GM12891 (cell line): ENCODE data around the gene COL4A2.

ENCODE experiments used
- POLR2A ChIP-seq: IDR thresholded peaks from 2 replicates; pipeline ENCODE4 v1.6.1; 2011; ENCODE audit warnings: low read depth, low read length, control low read depth
- POLR2AphosphoS5 ChIP-seq: IDR thresholded peaks from 2 replicates; pipeline ENCODE4 v1.6.1; 2011; ENCODE audit warnings: low read depth, low read length, control low read depth
- SPI1 ChIP-seq: IDR thresholded peaks from 2 replicates; pipeline ENCODE4 v1.6.1; 2011; ENCODE audit warnings: low read depth, low read length, control low read depth

GRCh38 chr13:110301083-110301482 is 6.0 kb upstream of the COL4A2 start:
- no peak for TF ChIP-seq SPI1
- TF ChIP-seq POLR2A = no peak
- no peak for TF ChIP-seq POLR2AphosphoS5
